Activated B cell treated with CpG ODN at 0.5 μM for 24 hours (primary cell): ENCODE results near the gene MRPL51. TPM values are rescaled to one million over a fixed set of nuclear protein-coding genes. Genes with fewer than 3 reads are reported as not detected.

Experiments used
- ATAC-seq: fragments of 200-7000 bp; cut with Tn5 transposase; one replicate; pipeline ENCODE4 v1.10.0; 2021; ENCODE audit warnings: low read depth, mild to moderate bottlenecking, moderate library complexity
- CTCF ChIA-PET: fragments of 350-600 bp; sonication (Branson Sonifier 250); formaldehyde crosslinking; loops from one replicate; lab custom pipeline; 2021; ENCODE audit warnings: antibody characterized with exemption; lab: Charles Lee
- POLR2A ChIA-PET: fragments of 350-600 bp; sonication (Branson Sonifier 250); formaldehyde crosslinking; loops from one replicate; lab custom pipeline; 2021; ENCODE audit warnings: antibody characterized with exemption; lab: Charles Lee
- DNase-seq: peaks from one replicate; pipeline ENCODE4 v3.0.0; 2022
- H3K27ac Mint-ChIP-seq: one replicate; pipeline ENCODE4 v1.8.0; 2020; ENCODE audit warnings: mixed read lengths
- H3K27me3 Mint-ChIP-seq: one replicate; pipeline ENCODE4 v1.8.0; 2021; ENCODE audit warnings: mixed read lengths
- H3K36me3 Mint-ChIP-seq: one replicate; pipeline ENCODE4 v1.8.0; 2021; ENCODE audit warnings: low read depth, mixed read lengths
- H3K4me1 Mint-ChIP-seq: one replicate; pipeline ENCODE4 v1.8.0; 2021; ENCODE audit warnings: mixed read lengths
- H3K4me3 Mint-ChIP-seq: one replicate; pipeline ENCODE4 v1.8.0; 2020; ENCODE audit warnings: mild to moderate bottlenecking, mixed read lengths
- H3K9me3 Mint-ChIP-seq: one replicate; pipeline ENCODE4 v1.8.0; 2020; ENCODE audit warnings: mixed read lengths
- CTCF ChIP-seq: fragments of 200-600 bp; IDR thresholded peaks from one replicate; pipeline ENCODE4 v1.8.0; 2022; ENCODE audit warnings: antibody characterized with exemption, mild to moderate bottlenecking
- intact Hi-C: fragments of 100-400 bp; cut with micrococcal nuclease; formaldehyde crosslinking; loops from one replicate; pipeline ENCODE4 v1.15.1; 2024
- total RNA-seq: library from RNA; stranded (reverse); gene quantifications from 2 replicates; pipeline ENCODE4 v1.2.3, GENCODE V29; 2022

The MRPL51 gene
- total RNA-seq, 1 donor from 2014 or later: 130 TPM

GRCh38 chr12:6527711-6528110, 34.6 kb upstream of the MRPL51 start:
- intact Hi-C loops: no loop called here
- no peak overlapping the region for H3K27ac Mint-ChIP-seq
- DNase-seq (no peak), ATAC-seq (no peak)
- no peaks in the 10 kb centered on the region for H3K9me3 Mint-ChIP-seq
- peaks cover 78% of the 10 kb centered on the region for H3K36me3 Mint-ChIP-seq
- H3K4me1 Mint-ChIP-seq: peaks cover 10% of the 10 kb centered on the region
- H3K4me3 Mint-ChIP-seq: no peak overlapping the region
- ChIA-PET CTCF (no interaction called here), POLR2A (no interaction called here)
- no peaks in the 10 kb centered on the region for H3K27me3 Mint-ChIP-seq
- TF ChIP-seq CTCF: no peak

GRCh38 chr12:6526766-6527525, 33.9 kb upstream of the MRPL51 start:
- Mint-ChIP-seq H3K4me1 (peaks cover 2% of the 10 kb centered on the region), H3K9me3 (no peaks in the 10 kb centered on the region), H3K36me3 (peaks cover 86% of the 10 kb centered on the region), H3K27me3 (no peaks in the 10 kb centered on the region), H3K27ac (no peak overlapping the region), H3K4me3 (no peak overlapping the region)
- no peak for ATAC-seq
- ChIA-PET CTCF (no interaction called here), POLR2A (no interaction called here)
- intact Hi-C loops: no loop called here
- no peak for DNase-seq
- no peak for TF ChIP-seq CTCF

- Mint-ChIP-seq H3K9me3 (no peaks in the 10 kb centered on the region), H3K36me3 (peaks cover 92% of the 10 kb centered on the region), H3K27me3 (no peaks in the 10 kb centered on the region), H3K4me3 (no peak overlapping the region), H3K27ac (no peak overlapping the region), H3K4me1 (no peaks in the 10 kb centered on the region)
- CTCF ChIA-PET: no interaction called here
- no peak for DNase-seq
- POLR2A ChIA-PET: no interaction called here
- intact Hi-C loops: no loop called here
- no peak for ATAC-seq
- TF ChIP-seq CTCF: no peak
Measured at GRCh38 chr12:6526201-6526600, 33.1 kb upstream of the MRPL51 start.

GRCh38 chr12:6524648-6525047, 31.6 kb upstream of the MRPL51 start:
- Mint-ChIP-seq H3K36me3 (peaks cover 88% of the 10 kb centered on the region), H3K9me3 (no peaks in the 10 kb centered on the region)

GRCh38 chr12:6523708-6524107, 30.6 kb upstream of the MRPL51 start:
- no peak for TF ChIP-seq CTCF
- Mint-ChIP-seq H3K36me3 (peaks cover 86% of the 10 kb centered on the region), H3K27ac (no peak overlapping the region), H3K4me3 (no peak overlapping the region), H3K27me3 (no peaks in the 10 kb centered on the region), H3K9me3 (no peaks in the 10 kb centered on the region), H3K4me1 (no peaks in the 10 kb centered on the region)
- ATAC-seq: no peak
- ChIA-PET POLR2A (interaction anchor here (0.6 kb wide), 1 partner anchor 10 kb away, joined by 3 read pairs; no protein-coding TSS in a partner anchor), CTCF (no interaction called here)
- DNase-seq: no peak
- intact Hi-C loops: no loop called here

More at GRCh38 chr12:6524648-6525047, 31.6 kb upstream of the MRPL51 start:
- POLR2A ChIA-PET: no interaction called here
- Mint-ChIP-seq H3K4me3 (no peak overlapping the region), H3K4me1 (no peaks in the 10 kb centered on the region), H3K27me3 (no peaks in the 10 kb centered on the region), H3K27ac (no peak overlapping the region)
- CTCF ChIA-PET: no interaction called here
- DNase-seq (no peak), ATAC-seq (no peak)
- intact Hi-C loops: no loop called here
- TF ChIP-seq CTCF: no peak
